KOPT-K1 (cell line): Measurements from ENCODE around the gene DDX3X.
"Not testable (repeated sequence)": the region's sequence is repeated elsewhere in the genome, so short reads cannot be mapped to it uniquely, and the experiment has no call there.

Experiments used
- H3K27ac ChIP-seq: fragments of 200-600 bp; sonication (generic); 2 replicates; pipeline ENCODE4 v1.5.1; 2016; ENCODE audit warnings: antibody characterized with exemption, mild to moderate bottlenecking, low read depth, low read length; ENCODE audit not compliant: poor library complexity, severe bottlenecking
- H3K36me3 ChIP-seq: fragments of 200-600 bp; sonication (generic); 2 replicates; pipeline ENCODE4 v1.5.1; 2017; ENCODE audit warnings: antibody characterized with exemption, mild to moderate bottlenecking, low read length, moderate library complexity; ENCODE audit not compliant: insufficient read depth
- H3K9me3 ChIP-seq: fragments of 200-600 bp; sonication (generic); 2 replicates; pipeline ENCODE4 v1.5.1; 2017; ENCODE audit warnings: antibody characterized with exemption, low read length, mild to moderate bottlenecking; ENCODE audit not compliant: insufficient read depth, poor library complexity, severe bottlenecking

DDX3X gene

GRCh38 chrX:41333744-41334362 is at the start of gene DDX3X:
Gene DDX3X (plus strand): TSS chrX:41334162. CDS start chrX:41334253, 91 bp downstream.
- Histone ChIP-seq H3K27ac (peak within 1 kb of the TSS; percentile 98), H3K36me3 (peaks cover 25% of the 10 kb centered on the region), H3K9me3 (no peaks in the 10 kb centered on the region)

GRCh38 chrX:41285928-41286327 is 48.0 kb upstream of the DDX3X start:
- H3K27ac ChIP-seq, H3K9me3 ChIP-seq, H3K36me3 ChIP-seq: not testable (repeated sequence)

GRCh38 chrX:41288641-41289040 is 45.3 kb upstream of the DDX3X start:
- H3K9me3 ChIP-seq: peaks cover 6% of the 10 kb centered on the region
- no peak overlapping the region for H3K27ac ChIP-seq
- H3K36me3 ChIP-seq: no peaks in the 10 kb centered on the region

GRCh38 chrX:41289095-41289494 is 44.9 kb upstream of the DDX3X start:
- H3K9me3 ChIP-seq: peaks cover 6% of the 10 kb centered on the region
- H3K27ac ChIP-seq: no peak overlapping the region
- H3K36me3 ChIP-seq: no peaks in the 10 kb centered on the region

- Histone ChIP-seq H3K27ac (no peak overlapping the region), H3K9me3 (peaks cover 6% of the 10 kb centered on the region), H3K36me3 (no peaks in the 10 kb centered on the region)
Measured at GRCh38 chrX:41291309-41291708, 42.7 kb upstream of the DDX3X start.

GRCh38 chrX:41293269-41293668 is 40.7 kb upstream of the DDX3X start:
- Histone ChIP-seq H3K27ac (no peak overlapping the region), H3K36me3 (no peaks in the 10 kb centered on the region), H3K9me3 (peaks cover 6% of the 10 kb centered on the region)

GRCh38 chrX:41300758-41301437 is 33.1 kb upstream of the DDX3X start:
- no peaks in the 10 kb centered on the region for H3K9me3 ChIP-seq
- no peaks in the 10 kb centered on the region for H3K36me3 ChIP-seq
- no peak overlapping the region for H3K27ac ChIP-seq

- Histone ChIP-seq H3K9me3 (no peaks in the 10 kb centered on the region), H3K27ac (no peak overlapping the region), H3K36me3 (no peaks in the 10 kb centered on the region)
Measured at GRCh38 chrX:41301438-41301824, 32.5 kb upstream of the DDX3X start.

- Histone ChIP-seq H3K9me3 (no peaks in the 10 kb centered on the region), H3K36me3 (no peaks in the 10 kb centered on the region), H3K27ac (no peak overlapping the region)
Measured at GRCh38 chrX:41302370-41302769, 31.6 kb upstream of the DDX3X start.

- Histone ChIP-seq H3K36me3 (no peaks in the 10 kb centered on the region), H3K27ac (no peak overlapping the region), H3K9me3 (no peaks in the 10 kb centered on the region)
Measured at GRCh38 chrX:41303013-41303412, 30.9 kb upstream of the DDX3X start.

- H3K27ac ChIP-seq: no peak overlapping the region
- no peaks in the 10 kb centered on the region for H3K36me3 ChIP-seq
- no peaks in the 10 kb centered on the region for H3K9me3 ChIP-seq
Measured at GRCh38 chrX:41304178-41304577, 29.8 kb upstream of the DDX3X start.

GRCh38 chrX:41308884-41309647 is 24.9 kb upstream of the DDX3X start:
- no peaks in the 10 kb centered on the region for H3K9me3 ChIP-seq
- no peaks in the 10 kb centered on the region for H3K36me3 ChIP-seq
- H3K27ac ChIP-seq: no peak overlapping the region

- Histone ChIP-seq H3K27ac (no peak overlapping the region), H3K9me3 (no peaks in the 10 kb centered on the region)
Measured at GRCh38 chrX:41312786-41313185, 21.2 kb upstream of the DDX3X start.

GRCh38 chrX:41313419-41313818 is 20.5 kb upstream of the DDX3X start:
- H3K36me3 ChIP-seq: no peaks in the 10 kb centered on the region
- H3K9me3 ChIP-seq: no peaks in the 10 kb centered on the region
- H3K27ac ChIP-seq: no peak overlapping the region

More at GRCh38 chrX:41312786-41313185, 21.2 kb upstream of the DDX3X start:
- no peaks in the 10 kb centered on the region for H3K36me3 ChIP-seq

- H3K9me3 ChIP-seq: no peaks in the 10 kb centered on the region
- no peak overlapping the region for H3K27ac ChIP-seq
- no peaks in the 10 kb centered on the region for H3K36me3 ChIP-seq
Measured at GRCh38 chrX:41314204-41314603, 19.8 kb upstream of the DDX3X start.
